ENCODE data around the gene SCARF1.

SCARF1 gene

DNA sequence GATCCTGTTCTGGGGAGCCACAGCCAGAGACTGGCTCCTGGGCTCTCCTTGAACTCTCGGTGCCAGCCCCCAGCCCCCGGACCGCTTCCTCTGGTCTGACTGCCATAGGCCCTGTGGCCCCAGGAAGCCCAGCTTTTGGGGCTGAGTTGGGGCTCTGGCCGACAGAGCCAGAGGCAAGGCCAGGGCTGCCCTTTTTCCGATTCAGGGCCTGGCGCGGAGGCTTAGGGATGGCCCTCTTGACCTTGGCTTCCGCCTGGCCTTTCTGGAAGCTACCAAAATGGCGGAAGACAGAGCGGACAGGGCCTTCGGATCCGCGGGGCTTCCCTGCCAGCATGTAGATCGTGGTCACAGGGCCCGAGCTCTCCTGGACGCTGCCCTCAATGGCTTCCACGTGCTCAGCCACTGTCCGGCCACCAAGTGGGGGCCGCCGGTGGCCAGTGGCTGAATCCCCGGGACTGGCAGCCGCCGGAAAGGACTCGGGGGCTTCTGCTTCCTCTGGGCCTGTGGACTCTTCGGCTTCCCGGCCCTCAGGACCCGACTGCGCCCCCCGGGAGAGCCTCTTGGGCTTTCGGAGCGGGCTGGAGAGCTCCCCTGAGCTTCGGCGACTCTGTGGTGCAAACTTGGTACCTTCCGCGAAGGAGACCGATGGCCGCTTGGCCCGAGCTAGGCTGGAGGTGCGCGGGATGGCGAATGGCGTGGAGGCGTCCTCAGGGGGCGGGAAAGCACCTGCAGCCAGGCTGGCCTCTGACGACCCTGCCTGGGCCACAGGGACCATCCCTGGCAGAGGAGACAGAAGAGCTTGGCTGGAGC lies 10.5 kb downstream of the SCARF1 start:
- no peak overlapping the region for H3K4me3 ChIP-seq (replicated peaks in 1 of 2; ENCODE audit: low read depth in 2 of 2, low read length in 2 of 2)
- no peak for DNase-seq (ENCODE audit: low read depth in 2 of 2)
- TF ChIP-seq, protein P1, sequence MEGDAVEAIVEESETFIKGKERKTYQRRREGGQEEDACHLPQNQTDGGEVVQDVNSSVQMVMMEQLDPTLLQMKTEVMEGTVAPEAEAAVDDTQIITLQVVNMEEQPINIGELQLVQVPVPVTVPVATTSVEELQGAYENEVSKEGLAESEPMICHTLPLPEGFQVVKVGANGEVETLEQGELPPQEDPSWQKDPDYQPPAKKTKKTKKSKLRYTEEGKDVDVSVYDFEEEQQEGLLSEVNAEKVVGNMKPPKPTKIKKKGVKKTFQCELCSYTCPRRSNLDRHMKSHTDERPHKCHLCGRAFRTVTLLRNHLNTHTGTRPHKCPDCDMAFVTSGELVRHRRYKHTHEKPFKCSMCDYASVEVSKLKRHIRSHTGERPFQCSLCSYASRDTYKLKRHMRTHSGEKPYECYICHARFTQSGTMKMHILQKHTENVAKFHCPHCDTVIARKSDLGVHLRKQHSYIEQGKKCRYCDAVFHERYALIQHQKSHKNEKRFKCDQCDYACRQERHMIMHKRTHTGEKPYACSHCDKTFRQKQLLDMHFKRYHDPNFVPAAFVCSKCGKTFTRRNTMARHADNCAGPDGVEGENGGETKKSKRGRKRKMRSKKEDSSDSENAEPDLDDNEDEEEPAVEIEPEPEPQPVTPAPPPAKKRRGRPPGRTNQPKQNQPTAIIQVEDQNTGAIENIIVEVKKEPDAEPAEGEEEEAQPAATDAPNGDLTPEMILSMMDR (IDR thresholded peaks at IDR 0.05; ENCODE audit: low read depth, low read length) = no peak

DNA sequence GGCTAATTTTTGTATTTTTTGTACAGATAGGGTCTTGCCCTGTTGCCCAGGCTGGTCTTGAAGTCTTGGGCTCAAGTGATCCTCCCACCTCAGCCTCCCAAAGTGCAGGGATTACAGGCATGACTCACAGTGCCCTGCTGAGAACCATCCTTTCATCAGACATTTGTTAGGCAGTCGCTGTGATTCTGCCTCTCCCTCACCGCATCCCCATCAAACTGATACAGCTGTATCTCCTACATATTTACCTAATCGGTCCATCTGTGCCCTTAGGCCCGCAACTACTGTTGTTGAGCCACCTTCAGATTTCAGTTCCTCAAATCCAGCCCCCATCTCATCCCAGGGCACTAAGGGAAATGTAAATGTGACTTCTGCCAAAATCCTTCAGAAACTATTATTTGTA lies 14.9 kb downstream of the SCARF1 start:
- H3K4me3 ChIP-seq (replicated peaks in 1 of 2; ENCODE audit: low read depth in 2 of 2, low read length in 2 of 2) = no peak overlapping the region
- DNase-seq (ENCODE audit: low read depth in 2 of 2) = no peak
- TF ChIP-seq, protein P1 (IDR thresholded peaks at IDR 0.05; ENCODE audit: low read depth, low read length) = no peak

DNA sequence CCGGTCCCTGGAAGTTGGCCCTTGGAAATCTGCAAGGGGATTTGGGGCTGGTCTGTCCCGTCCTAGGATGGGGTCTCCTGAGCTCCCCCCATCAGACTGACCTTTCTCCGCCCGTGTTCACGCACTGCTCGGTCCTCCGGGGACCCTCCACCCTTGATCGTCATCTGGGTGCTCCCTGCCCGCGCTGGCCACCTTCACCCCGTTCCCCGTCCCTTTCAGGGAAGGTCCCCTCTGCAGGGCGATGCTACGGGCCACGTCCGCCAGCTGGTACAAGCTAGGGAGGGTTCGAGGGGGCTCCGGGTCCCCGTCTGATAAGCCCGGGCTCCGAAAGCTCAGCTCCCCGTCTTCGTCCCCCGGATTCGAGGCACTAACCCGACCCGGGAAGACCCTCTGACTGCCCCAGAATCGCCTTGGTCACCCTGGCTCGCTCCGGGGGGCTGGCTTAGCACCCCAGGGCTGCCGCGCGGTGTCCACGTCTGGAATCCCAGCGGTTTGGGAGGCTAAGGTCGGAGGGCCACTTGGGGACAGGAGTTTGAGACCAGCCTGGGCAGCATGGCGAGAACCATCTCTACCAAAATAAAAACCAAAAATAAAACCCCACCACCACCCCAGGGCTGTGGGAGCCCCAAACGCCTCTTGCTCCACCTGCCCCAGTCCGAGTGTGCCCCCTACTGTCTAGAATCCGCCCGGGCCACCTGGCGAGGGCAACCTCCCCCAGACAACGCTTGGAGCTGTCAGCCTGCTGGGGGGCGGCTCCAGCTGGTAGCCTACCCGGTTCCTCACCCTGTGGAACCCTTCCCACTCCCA lies 15.8 kb downstream of the SCARF1 start:
- DNase-seq (ENCODE audit: low read depth in 2 of 2) = peak; percentile 61 to 65
- TF ChIP-seq, protein P1 (IDR thresholded peaks at IDR 0.05; ENCODE audit: low read depth, low read length) = peak; percentile 73
- H3K4me3 ChIP-seq (replicated peaks in 1 of 2; ENCODE audit: low read depth in 2 of 2, low read length in 2 of 2) = peak overlapping the region; percentile 68 to 75

DNA sequence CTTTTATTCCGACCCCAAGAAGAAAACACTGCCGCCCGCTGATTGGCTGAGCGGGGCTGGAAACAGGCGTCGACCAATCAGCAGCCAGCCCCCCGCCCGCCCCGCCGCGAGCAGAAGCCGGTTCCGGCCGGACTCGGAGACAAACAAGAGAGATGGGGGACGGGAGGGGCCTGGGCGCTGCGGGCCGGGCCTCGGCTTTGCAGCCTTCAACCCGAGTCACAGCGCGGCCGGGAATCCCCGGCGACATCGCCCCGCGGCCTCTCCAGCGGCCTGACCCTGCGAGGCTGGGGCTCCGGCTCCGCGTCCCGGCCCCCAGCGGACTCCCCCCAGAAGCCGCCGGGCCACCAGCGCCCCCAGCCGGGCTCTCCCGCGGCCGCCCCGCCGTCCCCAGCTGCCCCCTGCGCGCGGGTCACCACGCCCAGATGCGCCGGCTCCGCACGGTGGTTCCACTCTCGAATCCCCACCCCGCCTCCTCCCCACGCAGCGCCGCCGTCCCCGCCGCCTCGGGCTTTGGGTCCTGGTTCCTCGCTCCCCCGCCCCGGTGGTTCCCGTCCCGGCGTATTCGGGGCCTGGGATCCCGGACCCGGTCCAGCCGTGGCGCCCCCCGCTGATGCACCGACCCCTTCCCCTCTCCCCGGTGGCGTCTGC lies 16.6 kb downstream of the SCARF1 start:
- DNase-seq (ENCODE audit: low read depth in 2 of 2) = peak; percentile 94 to 96
- TF ChIP-seq, protein P1 (IDR thresholded peaks at IDR 0.05; ENCODE audit: low read depth, low read length) = no peak
- peak overlapping the region; percentile 68 to 75 for H3K4me3 ChIP-seq (replicated peaks in 1 of 2; ENCODE audit: low read depth in 2 of 2, low read length in 2 of 2)

DNA sequence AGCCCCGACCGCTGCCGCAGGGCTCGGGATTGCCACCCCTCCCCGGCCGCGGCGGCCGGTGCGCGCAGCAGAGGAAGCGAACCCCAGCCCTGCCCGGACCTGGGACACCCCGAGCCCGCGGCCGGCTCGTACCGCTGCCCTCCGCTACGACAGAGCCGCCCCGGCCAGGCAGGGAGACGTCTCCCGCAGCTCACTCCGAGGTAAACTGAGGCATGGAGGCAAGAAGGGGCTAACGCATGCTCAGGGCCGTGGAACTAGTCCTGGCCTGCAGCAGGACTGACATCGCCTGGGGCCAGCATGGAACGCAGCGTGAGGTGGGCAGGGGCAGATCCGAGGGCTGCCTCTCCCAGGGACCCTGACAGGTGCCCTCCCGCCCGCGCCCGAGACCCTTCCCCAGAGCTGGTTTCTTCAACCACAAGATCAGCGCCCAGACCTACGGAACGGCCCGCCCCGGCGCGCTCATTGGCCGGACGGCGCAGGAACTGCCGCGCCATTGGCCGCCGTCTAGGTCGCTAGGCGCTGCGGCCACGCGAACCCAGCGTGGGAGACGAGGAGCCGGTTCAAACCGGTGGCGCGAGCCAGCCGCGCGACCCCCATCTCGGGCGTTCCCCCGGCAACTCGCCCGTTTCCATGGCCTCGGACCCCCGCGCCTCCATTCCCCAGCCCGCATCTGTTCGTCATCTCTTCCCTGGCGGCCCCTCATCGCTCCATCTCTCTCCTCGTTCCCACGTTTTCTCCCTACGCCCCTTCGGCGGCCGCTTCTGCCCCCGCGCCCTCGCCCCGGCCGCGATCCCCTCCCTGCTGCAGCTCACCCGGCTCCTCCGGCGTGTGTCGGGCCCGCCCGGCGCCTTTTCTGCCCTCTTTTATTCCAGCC lies 17.3 kb downstream of the SCARF1 start, which contains the start of gene SLC43A2:
Gene SLC43A2 (minus strand): TSS at position 853 of the 874 bp plus-strand sequence. CDS start 960 bp downstream, outside the sequence.
- DNase-seq (ENCODE audit: low read depth in 2 of 2) = peak; percentile 74 to 83
- peak within 1 kb of the TSS; percentile 68 to 75 for H3K4me3 ChIP-seq (replicated peaks in 1 of 2; ENCODE audit: low read depth in 2 of 2, low read length in 2 of 2)
- TF ChIP-seq, protein P1 (IDR thresholded peaks at IDR 0.05; ENCODE audit: low read depth, low read length) = no peak

Data from cardiac fibroblast (primary cell).